PFSK-1 (cell line): Measurements from ENCODE around the gene MAGI1.

ENCODE experiments used
- FOXP2 ChIP-seq: optimal IDR thresholded peaks from 2 replicates; pipeline ENCODE3; 2011; ENCODE audit warnings: borderline replicate concordance, control low read depth, inconsistent platforms; ENCODE audit not compliant: insufficient read depth; ENCODE audit errors: extremely low read length, extremely low read depth
- POLR2AphosphoS5 ChIP-seq: IDR thresholded peaks from 2 replicates; pipeline ENCODE4 v1.6.1; 2012; ENCODE audit warnings: low read depth, mild to moderate bottlenecking, control low read depth, low read length, moderate library complexity

DNA sequence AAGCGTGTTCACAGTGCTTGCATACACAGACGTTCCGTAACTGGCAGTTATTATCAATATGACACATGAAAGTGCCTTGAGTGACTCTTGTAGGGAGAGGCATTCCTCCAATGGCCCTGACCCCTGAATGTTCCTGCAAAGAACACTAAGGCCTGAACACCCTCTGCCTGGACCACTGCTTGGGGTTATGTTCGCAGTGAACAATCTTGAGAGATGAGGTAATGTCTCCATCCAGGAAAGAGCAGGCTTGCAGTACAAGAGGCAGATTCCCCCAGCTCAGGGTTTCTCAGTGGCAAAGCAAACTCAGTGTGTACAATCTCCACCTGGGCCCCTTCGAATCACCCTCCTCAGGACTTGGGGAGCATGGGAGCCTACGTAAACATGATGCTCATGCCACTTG, 324.6 kb downstream of the MAGI1 start:
- no peak for TF ChIP-seq POLR2AphosphoS5
- TF ChIP-seq FOXP2 = no peak
